NCI-H1436 treated with DMSO at 0.1 percent for 48 hours (cell line): Measurements from ENCODE around the gene CARD14.
"Not testable (repeated sequence)": the region's sequence is repeated elsewhere in the genome, so short reads cannot be mapped to it uniquely, and the experiment has no call there.

Experiments used
- DNase-seq: peaks from one replicate; lab custom pipeline; 2025; lab: John Stamatoyannopoulos, UW

CARD14 gene

DNA sequence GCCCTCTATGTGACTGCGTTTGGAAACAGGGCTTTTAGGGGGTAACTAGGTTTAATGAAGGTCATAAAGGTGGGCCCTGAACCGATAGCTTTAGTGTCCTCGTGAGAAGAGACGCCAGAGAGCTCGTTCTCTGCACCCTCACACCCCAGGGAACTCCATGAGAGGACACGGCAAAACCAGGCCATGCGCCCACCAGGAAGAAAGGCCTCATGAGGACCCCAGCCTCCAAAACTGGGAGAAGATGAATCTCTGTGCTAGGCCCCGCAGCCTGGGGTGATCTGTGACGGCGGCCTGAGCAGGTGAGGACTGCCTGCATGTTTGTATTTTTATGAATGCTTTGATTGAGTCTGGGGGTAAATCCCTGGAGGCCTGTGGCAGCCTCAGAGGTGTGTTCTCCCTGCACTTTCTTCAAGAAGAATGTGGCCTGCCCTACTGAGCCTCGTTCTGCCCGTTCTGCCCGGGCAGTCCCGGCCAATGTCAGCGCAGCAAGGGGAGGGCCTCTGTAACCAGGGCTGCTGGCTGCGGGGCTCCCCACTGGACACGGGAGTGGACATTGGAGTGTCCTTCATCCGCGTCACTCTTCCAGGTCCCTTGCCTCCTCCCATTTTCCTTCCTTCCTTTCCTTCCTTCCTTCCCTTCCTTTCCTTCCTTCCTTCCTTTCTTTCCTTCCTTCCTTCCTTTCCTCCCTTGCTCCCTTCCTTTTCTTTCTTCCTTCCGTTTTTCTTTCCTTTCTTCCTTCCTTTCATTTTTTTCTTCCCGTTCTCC is 84.0 kb downstream of the CARD14 start:
- DNase-seq, result no peak

DNA sequence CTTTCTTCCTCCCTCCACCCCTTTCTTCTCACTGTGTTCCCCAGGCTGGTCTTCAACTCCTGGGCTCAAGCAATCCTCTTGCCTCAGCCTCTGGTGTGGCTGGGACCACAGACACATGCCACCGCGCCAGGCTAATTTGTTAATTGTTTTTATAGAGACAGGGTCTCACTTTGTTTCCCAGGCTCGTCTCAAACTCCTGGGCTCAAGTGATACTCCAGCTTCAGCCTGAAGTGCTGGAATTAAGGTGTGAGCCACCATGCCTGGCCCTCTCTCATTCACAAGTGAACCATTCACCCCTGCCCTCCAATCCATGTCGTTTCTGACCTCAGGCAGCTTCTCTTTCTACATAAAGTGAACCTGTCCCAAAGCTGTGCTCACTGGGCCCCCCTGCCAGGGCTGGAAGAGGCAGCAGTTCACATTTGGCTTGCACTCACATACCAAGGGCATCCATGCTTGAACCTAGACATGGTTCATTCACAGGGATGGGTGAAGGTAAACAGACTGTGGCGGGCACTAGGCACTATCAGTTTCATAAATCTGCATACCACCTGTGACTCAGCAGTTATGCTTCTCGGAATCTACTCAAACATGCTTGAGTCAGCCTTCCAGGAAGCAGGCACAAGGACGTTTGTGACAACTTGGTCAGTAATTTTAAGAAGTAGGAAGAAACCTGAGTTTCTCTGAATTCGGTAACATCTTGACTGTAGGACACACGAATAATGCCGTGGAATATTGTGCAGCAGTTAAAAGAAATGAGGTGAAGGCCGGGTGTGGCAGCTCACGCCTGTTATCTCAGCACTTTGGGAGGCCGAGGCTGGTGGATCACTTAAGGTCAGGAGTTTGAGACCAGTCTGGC is 84.8 kb downstream of the CARD14 start:
- DNase-seq, result no peak

DNA sequence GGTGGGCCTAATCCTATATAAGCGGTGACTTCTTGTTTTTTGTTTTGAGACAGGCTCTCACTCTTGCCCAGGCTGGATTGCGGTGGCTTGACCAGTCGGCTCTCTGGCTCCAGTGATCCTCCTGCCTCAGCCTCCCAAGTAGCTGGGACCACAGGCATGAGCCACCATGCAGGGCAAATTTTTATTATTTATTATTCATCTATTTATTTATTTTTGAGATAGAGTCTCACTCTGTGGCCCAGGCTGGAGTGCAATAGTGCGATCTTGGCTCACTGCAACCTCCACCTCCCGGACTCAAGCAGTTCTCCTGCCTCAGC is 86.2 kb downstream of the CARD14 start:
- DNase-seq, result no peak

DNA sequence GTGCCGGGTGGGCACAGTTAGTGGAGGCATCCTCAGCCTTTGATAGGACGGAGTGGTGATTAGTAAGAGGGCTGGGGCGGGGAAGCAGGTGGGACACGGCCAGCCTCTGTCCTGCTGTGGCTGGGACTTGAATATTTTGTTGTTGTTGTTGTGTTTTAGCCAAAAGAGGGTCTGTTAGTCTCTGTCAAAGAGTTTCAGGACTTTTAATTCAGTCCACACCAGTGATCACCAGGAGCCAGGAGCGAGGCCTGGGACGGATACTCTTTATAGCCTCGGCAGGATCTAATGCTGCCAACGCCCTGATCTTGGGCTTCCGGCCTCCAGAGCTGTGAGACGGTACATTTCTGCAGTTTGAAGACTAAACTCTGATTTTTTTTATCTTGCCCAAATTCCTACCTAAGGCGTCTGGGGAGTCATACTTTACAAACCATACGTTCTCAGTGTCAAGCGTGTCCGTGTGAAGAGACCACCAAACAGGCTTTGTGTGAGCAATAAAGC is 87.9 kb downstream of the CARD14 start:
- no peak for DNase-seq

DNA sequence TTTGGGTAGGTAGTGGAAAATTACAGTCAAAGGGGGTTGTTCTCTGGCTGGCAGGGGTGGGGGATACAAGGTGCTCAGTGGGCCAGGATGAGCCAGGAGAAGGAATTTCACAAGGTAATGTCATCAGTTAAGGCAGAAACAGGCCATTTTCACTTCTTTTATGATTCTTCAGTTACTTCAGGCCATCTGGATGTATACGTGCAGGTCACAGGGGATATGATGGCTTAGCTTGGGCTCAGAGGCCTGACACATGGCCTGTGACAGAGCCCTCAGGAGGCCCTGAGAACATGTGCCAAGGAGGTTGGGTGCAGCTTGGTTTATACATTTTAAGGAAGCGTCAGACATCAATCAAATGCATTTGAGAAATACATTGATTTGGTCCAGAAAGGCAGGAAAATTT is 88.5 kb downstream of the CARD14 start:
- DNase-seq, result not testable (repeated sequence)
